GM19463 (cell line): ENCODE data around the gene PLIN4.

Source experiments
- ATAC-seq: cut with Tn5 transposase; IDR thresholded peaks from one replicate; pipeline ENCODE4 v1.9.1; 2021; ENCODE audit warnings: mild to moderate bottlenecking, moderate library complexity; ENCODE audit not compliant: unreplicated experiment

Gene PLIN4

GRCh38 chr19:4457654-4458395, 60.5 kb downstream of the PLIN4 start, which contains the start of gene UBXN6:
UBXN6 (minus strand) TSS chr19:4457794; CDS start chr19:4457697, 97 bp downstream.
- ATAC-seq = peak; percentile 93

- peak; percentile 4 for ATAC-seq
Observed at GRCh38 chr19:4456843-4457653, 61.2 kb downstream of the PLIN4 start.

- no peak for ATAC-seq
Observed at GRCh38 chr19:4456476-4456842, 61.8 kb downstream of the PLIN4 start.

DNA sequence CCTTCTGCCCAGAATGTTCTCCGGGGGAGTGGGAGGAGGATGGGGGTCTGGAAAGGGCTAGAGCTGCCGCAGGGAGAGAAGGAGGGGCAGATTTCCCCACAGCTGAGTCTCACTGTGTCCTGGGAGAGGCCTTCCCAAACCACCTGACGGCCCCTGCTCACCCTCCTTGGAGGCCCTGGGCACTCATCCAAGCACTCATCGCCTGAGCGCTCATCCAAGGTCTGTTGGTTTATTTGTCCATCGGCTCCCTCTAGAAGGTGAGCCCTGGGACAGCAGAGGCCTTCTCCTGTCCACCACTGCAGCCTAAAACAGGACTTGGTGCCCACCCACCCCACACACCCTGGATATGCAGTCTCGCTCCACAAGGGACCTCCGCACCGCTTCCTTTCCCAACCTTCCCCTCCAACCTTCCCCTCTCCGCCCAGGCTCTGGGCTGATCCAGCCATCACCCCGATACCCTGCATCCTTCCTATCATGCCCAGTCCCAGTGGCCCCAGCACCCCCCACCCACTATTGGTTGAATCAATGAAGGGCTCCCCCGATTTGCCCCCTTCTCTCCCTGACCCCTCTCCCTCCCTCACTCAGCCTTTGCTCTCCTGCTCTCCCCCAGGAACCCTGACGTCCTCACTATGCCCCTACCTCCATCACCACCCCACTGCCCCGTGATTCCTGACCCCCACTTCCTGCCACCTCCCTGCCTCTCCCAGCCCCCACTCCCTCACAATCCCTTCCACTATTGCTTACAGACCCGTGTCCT, 62.4 kb downstream of the PLIN4 start:
- no peak for ATAC-seq

DNA sequence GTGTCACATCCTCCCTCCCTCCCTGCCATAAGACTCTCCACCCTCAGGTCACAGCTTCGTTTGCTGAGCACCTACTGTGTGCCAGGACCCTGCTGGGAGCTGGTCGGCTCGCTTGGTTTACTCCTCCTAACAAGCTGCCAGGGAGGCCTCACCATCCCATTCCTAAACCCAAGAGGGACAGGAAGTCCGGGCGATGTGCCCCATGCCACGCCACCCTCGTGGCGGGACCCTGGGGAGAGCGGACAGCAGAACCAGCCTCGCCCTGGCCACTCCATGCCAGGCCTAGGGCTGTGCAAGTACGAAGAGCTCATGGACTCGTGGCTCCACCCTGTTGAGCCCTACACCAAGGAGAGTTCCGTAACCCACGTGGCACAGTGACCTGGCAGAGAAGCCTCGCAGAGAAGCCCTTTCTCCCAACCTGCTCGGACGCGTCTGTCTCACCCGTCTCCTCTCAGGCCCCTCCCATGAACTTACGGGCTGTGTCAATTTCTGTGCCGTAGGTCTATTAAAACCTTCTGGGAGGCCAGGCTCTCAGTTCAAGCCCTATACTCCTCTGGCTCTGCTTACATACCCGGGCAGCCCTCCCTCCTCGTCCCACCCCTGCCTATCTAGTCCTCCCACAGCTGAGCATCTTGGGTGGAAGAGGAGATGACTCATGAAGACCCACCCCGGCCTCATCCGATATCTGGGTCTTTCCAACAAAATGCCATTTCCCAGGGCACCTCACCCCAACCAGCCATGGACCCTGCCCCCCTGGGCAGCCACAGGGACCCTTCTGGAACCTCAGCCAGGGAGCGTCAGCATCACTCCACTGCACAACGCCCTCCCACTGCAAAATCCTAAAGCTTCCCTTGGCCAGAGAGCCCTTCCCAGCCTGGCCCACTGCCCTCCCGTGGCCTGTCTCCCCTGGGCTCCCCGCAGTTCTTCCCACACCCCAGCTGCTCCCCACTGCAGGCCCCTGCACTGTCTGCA, 63.3 kb downstream of the PLIN4 start:
- ATAC-seq = no peak

- no peak for ATAC-seq
Observed at GRCh38 chr19:4453232-4454179, 64.8 kb downstream of the PLIN4 start.

DNA sequence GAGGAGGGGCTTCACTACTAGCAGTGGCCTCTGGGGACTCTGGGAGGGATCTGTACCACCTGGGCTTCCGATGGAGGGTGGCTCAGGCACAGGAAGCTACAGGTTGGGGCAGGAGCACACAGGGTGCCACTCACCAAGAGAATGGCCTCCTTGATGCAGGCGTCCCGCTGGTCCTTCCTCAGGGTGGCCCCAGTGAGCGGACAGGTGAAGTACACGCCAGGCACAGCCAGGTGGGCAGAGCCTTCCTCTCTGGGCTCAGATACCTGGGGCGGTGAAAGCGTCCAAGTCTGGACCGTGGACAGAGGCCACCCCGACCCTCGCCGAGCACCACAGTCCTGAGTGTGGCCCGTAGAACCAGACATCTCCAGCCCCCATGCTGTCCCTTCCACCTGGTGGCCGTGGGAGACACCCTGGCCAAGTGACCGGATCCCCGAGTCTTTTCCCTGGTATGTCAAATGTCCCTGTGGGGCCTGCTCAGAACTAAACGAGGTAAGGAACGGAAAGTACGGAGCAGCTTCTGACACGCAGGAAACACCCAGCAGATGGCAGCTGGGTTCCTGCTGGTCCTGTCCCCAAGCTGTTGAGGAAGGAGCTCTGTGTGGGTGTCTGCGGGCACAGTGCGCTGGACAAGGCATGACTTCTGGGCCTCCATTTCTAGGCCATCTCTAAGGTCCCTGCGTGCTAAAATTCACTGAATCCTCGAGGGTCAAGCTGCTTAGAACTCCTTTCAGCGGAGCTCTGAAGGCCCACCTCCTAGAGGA, 65.9 kb downstream of the PLIN4 start:
- ATAC-seq = no peak
